ENCODE measurements around the gene ZDHHC4.

ZDHHC4 gene

GRCh38 chr7:6577369-6578113, at the start of gene ZDHHC4:
Gene ZDHHC4, plus strand, starts transcription at chr7:6577454. Its CDS starts 3,108 bp downstream, at chr7:6580562.
- peak; percentile 69 to 83 for DNase-seq (ENCODE audit: low read depth in 1 of 2, low spot score in 1 of 2)

- DNase-seq (ENCODE audit: low read depth in 1 of 2, low spot score in 1 of 2), result no peak
These were observed 48.7 kb upstream of the ZDHHC4 start for GRCh38 chr7:6528401-6529130.

GRCh38 chr7:6529643-6530042, 47.6 kb upstream of the ZDHHC4 start:
- DNase-seq (ENCODE audit: low read depth in 1 of 2, low spot score in 1 of 2), result no peak

GRCh38 chr7:6530626-6531491, 46.4 kb upstream of the ZDHHC4 start:
- peak; percentile 25 to 39 for DNase-seq (ENCODE audit: low read depth in 1 of 2, low spot score in 1 of 2)

GRCh38 chr7:6531492-6532279, 45.6 kb upstream of the ZDHHC4 start:
- no peak for DNase-seq (ENCODE audit: low read depth in 1 of 2, low spot score in 1 of 2)

- no peak for DNase-seq (ENCODE audit: low read depth in 1 of 2, low spot score in 1 of 2)
These were observed 44.7 kb upstream of the ZDHHC4 start for GRCh38 chr7:6532516-6532915.

- no peak for DNase-seq (ENCODE audit: low read depth in 1 of 2, low spot score in 1 of 2)
These were observed 43.3 kb upstream of the ZDHHC4 start for GRCh38 chr7:6533893-6534495.

- no peak for DNase-seq (ENCODE audit: low read depth in 1 of 2, low spot score in 1 of 2)
These were observed 40.7 kb upstream of the ZDHHC4 start for GRCh38 chr7:6536262-6537260.

GRCh38 chr7:6542368-6542767, 34.9 kb upstream of the ZDHHC4 start:
- no peak for DNase-seq (ENCODE audit: low read depth in 1 of 2, low spot score in 1 of 2)

- DNase-seq (ENCODE audit: low read depth in 1 of 2, low spot score in 1 of 2), result no peak
These were observed 31.7 kb upstream of the ZDHHC4 start for GRCh38 chr7:6545398-6546126.

- DNase-seq (ENCODE audit: low read depth in 1 of 2, low spot score in 1 of 2), result no peak
These were observed 30.6 kb upstream of the ZDHHC4 start for GRCh38 chr7:6546498-6547251.

- no peak for DNase-seq (ENCODE audit: low read depth in 1 of 2, low spot score in 1 of 2)
These were observed 29.9 kb upstream of the ZDHHC4 start for GRCh38 chr7:6547400-6547799.

GRCh38 chr7:6551016-6551511, 26.2 kb upstream of the ZDHHC4 start, which contains the start of gene GRID2IP:
Gene GRID2IP, minus strand, starts transcription at chr7:6551461. Its CDS starts 25 bp downstream, at chr7:6551436.
- DNase-seq (ENCODE audit: low read depth in 1 of 2, low spot score in 1 of 2), result no peak

GRCh38 chr7:6553448-6554044, 23.7 kb upstream of the ZDHHC4 start:
- no peak for DNase-seq (ENCODE audit: low read depth in 1 of 2, low spot score in 1 of 2)

GRCh38 chr7:6554848-6555247, 22.4 kb upstream of the ZDHHC4 start:
- no peak for DNase-seq (ENCODE audit: low read depth in 1 of 2, low spot score in 1 of 2)

- no peak for DNase-seq (ENCODE audit: low read depth in 1 of 2, low spot score in 1 of 2)
These were observed 21.1 kb upstream of the ZDHHC4 start for GRCh38 chr7:6556196-6556595.

- DNase-seq (ENCODE audit: low read depth in 1 of 2, low spot score in 1 of 2), result no peak
These were observed 18.4 kb upstream of the ZDHHC4 start for GRCh38 chr7:6558837-6559236.

All from stimulated activated CD4-positive, alpha-beta T cell treated with anti-CD3 and anti-CD28 coated beads, Interleukin-15, amount 100 ng/mL, for 1 hour (primary cell).